SK-N-SH (cell line): ENCODE measurements around the gene PER1. TPM values are rescaled to one million over a fixed set of nuclear protein-coding genes. Genes with fewer than 3 reads are reported as not detected.

Experiments
- CTCF ChIA-PET: fragments of 300-600, 350-600 bp; formaldehyde crosslinking; extraction: SDS; loops from one replicate; lab custom pipeline; 2021; lab: Yijun Ruan, JAX
- POLR2A ChIA-PET: fragments of 350-600 bp; sonication (Branson Sonifier 250); formaldehyde crosslinking; extraction: SDS; loops from one replicate; lab custom pipeline; 2020; ENCODE audit warnings: antibody characterized with exemption, inconsistent platforms; lab: Yijun Ruan, JAX
- DNase-seq: peaks from one replicate; pipeline ENCODE4 v3.0.0; 2012
- H2AFZ ChIP-seq: fragments of 200-600 bp; sonication (generic); 2 replicates; pipeline ENCODE4 v1.8.1; 2016; ENCODE audit warnings: antibody characterized with exemption, mild to moderate bottlenecking, low read depth
- H3F3A ChIP-seq: fragments of 200-600 bp; sonication (generic); replicated peaks from 2 replicates; pipeline ENCODE3; 2016; ENCODE audit warnings: antibody characterized with exemption, mild to moderate bottlenecking; ENCODE audit not compliant: insufficient read depth
- H3K27ac ChIP-seq, 2 experiments: fragments of 200-500 bp in 1 of 2; fragments of 200-600 bp in 1 of 2; sonication (Bioruptor generic) in 1 of 2; sonication (generic), shearing (Covaris generic) in 1 of 2; 2 replicates each; pipeline versions ENCODE4 v1.5.1 to v1.6.1; 2014 to 2016; ENCODE audit warnings: low read depth in 2 of 2, inconsistent platforms in 1 of 2, low read length in 1 of 2, mild to moderate bottlenecking in 1 of 2, mixed read lengths in 1 of 2
- H3K27me3 ChIP-seq: fragments of 200-600 bp; sonication (generic), shearing (Covaris generic); 2 replicates; pipeline ENCODE4 v1.6.1; 2016; ENCODE audit warnings: mixed run types; ENCODE audit not compliant: insufficient read depth
- H3K36me3 ChIP-seq, 2 experiments: fragments of 200-500 bp in 1 of 2; fragments of 200-600 bp in 1 of 2; sonication (Bioruptor generic) in 1 of 2; sonication (generic) in 1 of 2; replicated peaks in 1 of 2; 2 replicates each; pipeline versions ENCODE3 to v1.5.1; 2014 to 2016; ENCODE audit warnings: low read length in 1 of 2, mild to moderate bottlenecking in 1 of 2; ENCODE audit not compliant: insufficient read depth in 2 of 2, control insufficient read depth in 1 of 2
- H3K4me1 ChIP-seq, 2 experiments: fragments of 200-500 bp in 1 of 2; fragments of 200-600 bp in 1 of 2; sonication (Bioruptor generic) in 1 of 2; sonication (generic), shearing (Covaris generic) in 1 of 2; 2 replicates each; pipeline versions ENCODE4 v1.5.1 to v1.6.1; 2014 to 2016; ENCODE audit warnings: low read depth in 1 of 2, low read length in 1 of 2, mixed run types in 1 of 2; ENCODE audit not compliant: insufficient read depth in 2 of 2, control insufficient read depth in 1 of 2
- H3K4me2 ChIP-seq: fragments of 200-600 bp; sonication (generic), shearing (Covaris generic); 2 replicates; pipeline ENCODE4 v1.6.1; 2017; ENCODE audit warnings: mixed run types
- H3K4me3 ChIP-seq, 2 experiments: fragments of 200-500 bp in 1 of 2; fragments of 200-600 bp in 1 of 2; sonication (Bioruptor generic) in 1 of 2; sonication (generic), shearing (Covaris generic) in 1 of 2; 2 replicates each; pipeline versions ENCODE4 v1.5.1 to v1.8.1; 2014 to 2016; ENCODE audit warnings: low read depth in 2 of 2, inconsistent platforms in 1 of 2, low read length in 1 of 2, mild to moderate bottlenecking in 1 of 2, mixed read lengths in 1 of 2, moderate library complexity in 1 of 2
- H3K79me2 ChIP-seq: fragments of 200-600 bp; sonication (generic); 2 replicates; pipeline ENCODE4 v1.8.1; 2017; ENCODE audit warnings: mild to moderate bottlenecking; ENCODE audit not compliant: insufficient read depth
- H3K9ac ChIP-seq: fragments of 200-600 bp; sonication (generic); 2 replicates; pipeline ENCODE4 v1.6.1; 2017; ENCODE audit warnings: mixed run types
- H3K9me2 ChIP-seq: fragments of 200-600 bp; sonication (generic); 2 replicates; pipeline ENCODE4 v1.6.1; 2017; ENCODE audit warnings: mixed run types
- H3K9me3 ChIP-seq: fragments of 200-600 bp; sonication (generic); 2 replicates; pipeline ENCODE4 v1.6.1; 2017; ENCODE audit warnings: mixed run types, mild to moderate bottlenecking, moderate library complexity
- H4K20me1 ChIP-seq: fragments of 200-600 bp; sonication (generic); 2 replicates; pipeline ENCODE4 v1.6.1; 2017; ENCODE audit warnings: mild to moderate bottlenecking, mixed run types; ENCODE audit not compliant: insufficient read depth
- CHD2 ChIP-seq: fragments of 150-350 bp; IDR thresholded peaks from 2 replicates; pipeline ENCODE4 v1.6.1; 2018; ENCODE audit warnings: low read length; ENCODE audit not compliant: partially characterized antibody
- ELF1 ChIP-seq: IDR thresholded peaks from 2 replicates; pipeline ENCODE4 v1.4.0; 2012
- EP300 ChIP-seq, 2 experiments: IDR thresholded peaks; 2 replicates each; pipeline versions ENCODE4 v1.4.0 to v1.6.1; 2012; ENCODE audit warnings: borderline replicate concordance in 1 of 2, low read depth in 1 of 2, low read length in 1 of 2
- FOSL2 ChIP-seq: IDR thresholded peaks from 2 replicates; pipeline ENCODE4 v1.4.0; 2012; ENCODE audit warnings: low read depth, mild to moderate bottlenecking, moderate library complexity, borderline replicate concordance
- FOXJ3 ChIP-seq: sonication (generic); formaldehyde crosslinking; IDR thresholded peaks from 2 replicates; pipeline ENCODE4 v1.5.1; 2020; ENCODE audit warnings: mild to moderate bottlenecking, missing genetic modification reagents
- FOXM1 ChIP-seq: IDR thresholded peaks from 2 replicates; pipeline ENCODE4 v1.4.0; 2012; ENCODE audit warnings: low read depth, mild to moderate bottlenecking
- MXI1 ChIP-seq: IDR thresholded peaks from 2 replicates; pipeline ENCODE4 v1.6.1; 2012; ENCODE audit warnings: mild to moderate bottlenecking, low read depth, low read length, improper control_type of control experiment
- NFIC ChIP-seq: IDR thresholded peaks from 2 replicates; pipeline ENCODE4 v1.4.0; 2012; ENCODE audit warnings: borderline replicate concordance
- NRF1 ChIP-seq: IDR thresholded peaks from 2 replicates; pipeline ENCODE4 v1.6.1; 2012; ENCODE audit warnings: low read depth, mild to moderate bottlenecking, low read length
- RCOR1 ChIP-seq: fragments of 150-350 bp; IDR thresholded peaks from 2 replicates; pipeline ENCODE4 v1.6.1; 2017; ENCODE audit warnings: antibody characterized with exemption, low read length
- RFX5 ChIP-seq: IDR thresholded peaks from 2 replicates; pipeline ENCODE4 v1.6.1; 2012; ENCODE audit warnings: mild to moderate bottlenecking, improper control_type of control experiment, low read length
- TAF1 ChIP-seq: IDR thresholded peaks from 2 replicates; pipeline ENCODE4 v1.6.1; 2012; ENCODE audit warnings: low read depth, mild to moderate bottlenecking, low read length, moderate library complexity, borderline replicate concordance
- TEAD4 ChIP-seq: IDR thresholded peaks from 2 replicates; pipeline ENCODE4 v1.4.0; 2012; ENCODE audit warnings: mild to moderate bottlenecking, borderline replicate concordance; ENCODE audit not compliant: insufficient read depth
- ZBTB33 ChIP-seq: IDR thresholded peaks from 2 replicates; pipeline ENCODE4 v1.4.0; 2012; ENCODE audit warnings: low read depth, borderline replicate concordance
- WGBS: methylation state at CpG from one replicate; pipeline ENCODE4 v1.1.6; 2017; ENCODE audit warnings: low lambda C conversion rate; 5-methylcytosine and 5-hydroxymethylcytosine counted together
- polyA plus RNA-seq, 3 experiments: library from polyadenylated mRNA; depleted of rRNA; stranded (reverse); fragments of >200 nt; gene quantifications; 2 replicates each; pipeline ENCODE4 v1.2.3, GENCODE V29; 2012
- TF ChIP-seq, protein P1 (sequence below): IDR thresholded peaks from 2 replicates; pipeline ENCODE4 v1.4.0; 2012; ENCODE audit warnings: low read depth, borderline replicate concordance
- TF ChIP-seq, protein P2 (sequence below): fragments of 200-600 bp; sonication (generic); IDR thresholded peaks from 2 replicates; pipeline ENCODE4 v1.6.1; 2017; ENCODE audit warnings: antibody characterized with exemption, mild to moderate bottlenecking, moderate library complexity

Gene PER1
- polyA plus RNA-seq, 1 of the 3 experiments (the other 2 are of a cell fraction): 56.8 TPM

DNA sequence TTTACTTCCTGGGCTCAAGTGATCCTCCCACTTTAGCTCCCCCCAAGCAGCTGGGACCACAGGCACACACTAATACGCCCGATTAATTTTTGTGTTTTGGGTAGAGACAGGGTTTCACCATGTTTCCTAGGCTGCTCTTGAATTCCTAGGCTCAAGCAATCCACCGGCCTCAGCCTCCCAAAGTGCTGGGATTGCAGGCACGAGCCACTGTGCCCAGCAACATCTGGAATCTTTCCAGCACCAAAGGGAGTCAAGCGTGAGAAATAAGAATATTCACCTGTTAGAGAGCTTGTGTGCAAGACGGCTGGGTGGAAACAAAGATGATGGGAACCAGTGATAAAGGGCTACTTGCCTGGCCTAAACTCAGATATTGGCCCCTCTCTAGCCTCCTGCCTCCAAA, 50.5 kb downstream of the PER1 start:
- no peaks in the 10 kb centered on the region for H3K9me2 ChIP-seq
- CTCF ChIA-PET: interaction anchor here (1.3 to 3.0 kb wide), 7 partner anchors 8 to 84 kb away, joined by 4 to 21 read pairs (median 9); partner anchors contain the start of gene ALOXE3
- no peak overlapping the region for H2AFZ ChIP-seq
- no peak overlapping the region for H3K9ac ChIP-seq
- no peaks in the 10 kb centered on the region for H3F3A ChIP-seq
- no peaks in the 10 kb centered on the region for H3K36me3 ChIP-seq
- TF ChIP-seq RCOR1 (no peak), EP300 (IDR thresholded peaks at IDR 0.05; ENCODE audit: borderline replicate concordance in 1 of 2, low read depth in 1 of 2, low read length in 1 of 2) (no peak), NFIC (no peak), FOSL2 (no peak), FOXJ3 (no peak), RFX5 (no peak)
- H3K4me3 ChIP-seq: no peak overlapping the region
- DNase-seq: no peak
- no peaks in the 10 kb centered on the region for H3K9me3 ChIP-seq
- POLR2A ChIA-PET: interaction anchor here (0.8 kb wide), 1 partner anchor 72 kb away, joined by 3 read pairs; no protein-coding TSS in a partner anchor
- H3K4me2 ChIP-seq: no peak overlapping the region
- H4K20me1 ChIP-seq: no peaks in the 10 kb centered on the region
- H3K27me3 ChIP-seq: no peaks in the 10 kb centered on the region; the same call in 1 of the 2 replicates
- no peaks in the 10 kb centered on the region for H3K79me2 ChIP-seq
- 70% methylated on average over 6 of the region's 6 CpGs for WGBS
- no peaks in the 10 kb centered on the region for H3K4me1 ChIP-seq
- H3K27ac ChIP-seq: no peak overlapping the region

GRCh38 chr17:8100763-8101162, 51.4 kb downstream of the PER1 start:
- no peak for DNase-seq
- H3K27ac ChIP-seq: no peak overlapping the region
- no peaks in the 10 kb centered on the region for H3K4me1 ChIP-seq
- H3F3A ChIP-seq: no peaks in the 10 kb centered on the region
- H3K9ac ChIP-seq: no peak overlapping the region
- no peaks in the 10 kb centered on the region for H3K9me2 ChIP-seq
- no peaks in the 10 kb centered on the region for H3K36me3 ChIP-seq
- ChIA-PET POLR2A (no interaction called here), CTCF (interaction anchor here (0.7 to 3.0 kb wide), 12 partner anchors 8 to 83 kb away, joined by 3 to 21 read pairs (median 6); partner anchors contain the start of genes ALOXE3 and HES7)
- no peak for TF ChIP-seq ZBTB33
- TF ChIP-seq NRF1: no peak
- TF ChIP-seq CHD2: no peak
- no peak for TF ChIP-seq FOXM1
- no peak for TF ChIP-seq TAF1
- no peak for TF ChIP-seq TEAD4
- TF ChIP-seq ELF1: no peak
- no peak for TF ChIP-seq MXI1
- TF ChIP-seq, protein P1, sequence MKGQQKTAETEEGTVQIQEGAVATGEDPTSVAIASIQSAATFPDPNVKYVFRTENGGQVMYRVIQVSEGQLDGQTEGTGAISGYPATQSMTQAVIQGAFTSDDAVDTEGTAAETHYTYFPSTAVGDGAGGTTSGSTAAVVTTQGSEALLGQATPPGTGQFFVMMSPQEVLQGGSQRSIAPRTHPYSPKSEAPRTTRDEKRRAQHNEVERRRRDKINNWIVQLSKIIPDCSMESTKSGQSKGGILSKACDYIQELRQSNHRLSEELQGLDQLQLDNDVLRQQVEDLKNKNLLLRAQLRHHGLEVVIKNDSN: no peak
- TF ChIP-seq, protein P2, sequence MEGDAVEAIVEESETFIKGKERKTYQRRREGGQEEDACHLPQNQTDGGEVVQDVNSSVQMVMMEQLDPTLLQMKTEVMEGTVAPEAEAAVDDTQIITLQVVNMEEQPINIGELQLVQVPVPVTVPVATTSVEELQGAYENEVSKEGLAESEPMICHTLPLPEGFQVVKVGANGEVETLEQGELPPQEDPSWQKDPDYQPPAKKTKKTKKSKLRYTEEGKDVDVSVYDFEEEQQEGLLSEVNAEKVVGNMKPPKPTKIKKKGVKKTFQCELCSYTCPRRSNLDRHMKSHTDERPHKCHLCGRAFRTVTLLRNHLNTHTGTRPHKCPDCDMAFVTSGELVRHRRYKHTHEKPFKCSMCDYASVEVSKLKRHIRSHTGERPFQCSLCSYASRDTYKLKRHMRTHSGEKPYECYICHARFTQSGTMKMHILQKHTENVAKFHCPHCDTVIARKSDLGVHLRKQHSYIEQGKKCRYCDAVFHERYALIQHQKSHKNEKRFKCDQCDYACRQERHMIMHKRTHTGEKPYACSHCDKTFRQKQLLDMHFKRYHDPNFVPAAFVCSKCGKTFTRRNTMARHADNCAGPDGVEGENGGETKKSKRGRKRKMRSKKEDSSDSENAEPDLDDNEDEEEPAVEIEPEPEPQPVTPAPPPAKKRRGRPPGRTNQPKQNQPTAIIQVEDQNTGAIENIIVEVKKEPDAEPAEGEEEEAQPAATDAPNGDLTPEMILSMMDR: no peak
- H4K20me1 ChIP-seq: no peaks in the 10 kb centered on the region
- H2AFZ ChIP-seq: no peak overlapping the region
- 43% methylated on average over 2 of the region's 2 CpGs for WGBS
- no peaks in the 10 kb centered on the region for H3K79me2 ChIP-seq
- no peak overlapping the region for H3K4me2 ChIP-seq
- peaks cover 4% of the 10 kb centered on the region; the same call in 1 of the 2 replicates for H3K27me3 ChIP-seq
- no peak overlapping the region for H3K4me3 ChIP-seq
- no peaks in the 10 kb centered on the region for H3K9me3 ChIP-seq
